GM10847 (cell line): ENCODE results near the gene NCK2.

Experiments
- POLR2A ChIP-seq: IDR thresholded peaks from 2 replicates; pipeline ENCODE4 v1.6.1; 2011; ENCODE audit not compliant: insufficient read length; ENCODE audit errors: extremely low read depth

Gene NCK2

DNA sequence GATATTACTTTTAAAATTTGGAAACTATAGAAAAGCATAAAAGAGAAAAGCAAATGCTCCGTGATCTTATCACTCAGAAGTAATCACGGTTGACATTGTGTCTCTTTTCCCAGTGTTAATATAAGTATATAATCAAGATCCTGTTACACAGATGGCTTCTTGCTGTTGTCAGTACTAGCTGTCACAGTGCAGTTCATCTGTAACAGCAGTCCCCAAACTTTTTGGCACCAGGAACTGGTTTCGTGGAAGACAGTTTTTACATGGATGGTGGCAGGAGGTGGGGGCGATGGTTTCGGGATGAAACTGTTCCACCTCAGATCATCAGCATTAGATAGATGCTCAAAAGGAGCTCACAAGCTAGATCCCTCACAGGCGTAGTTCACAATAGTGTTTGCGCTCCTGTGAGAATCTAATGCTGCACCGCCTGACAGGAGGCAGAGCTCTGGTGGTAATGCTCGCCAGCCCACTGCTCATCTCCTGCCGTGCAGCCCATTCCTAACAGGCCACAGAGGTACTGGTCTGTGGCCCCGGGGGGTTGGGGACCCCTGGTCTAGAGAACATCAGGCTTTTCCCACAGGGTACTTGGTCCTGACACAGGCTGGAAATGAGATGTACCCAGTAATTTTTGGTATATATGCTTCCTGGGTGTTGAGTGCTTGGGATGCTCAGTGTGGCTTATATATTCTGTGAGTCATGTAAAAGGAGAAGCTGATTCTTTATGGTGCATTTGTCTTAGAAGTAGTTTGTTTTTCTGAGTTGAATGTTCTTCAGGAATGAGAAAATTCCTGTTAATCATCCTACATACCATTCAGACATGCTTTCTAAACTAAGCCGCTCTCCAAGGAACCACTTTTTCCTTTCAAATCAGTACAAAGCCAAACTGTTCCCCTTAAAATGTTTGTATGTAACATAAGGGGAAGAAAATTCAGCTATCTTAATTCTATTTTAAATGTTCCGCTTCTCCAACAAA is 121.8 kb downstream of the NCK2 start:
- TF ChIP-seq POLR2A: no peak

DNA sequence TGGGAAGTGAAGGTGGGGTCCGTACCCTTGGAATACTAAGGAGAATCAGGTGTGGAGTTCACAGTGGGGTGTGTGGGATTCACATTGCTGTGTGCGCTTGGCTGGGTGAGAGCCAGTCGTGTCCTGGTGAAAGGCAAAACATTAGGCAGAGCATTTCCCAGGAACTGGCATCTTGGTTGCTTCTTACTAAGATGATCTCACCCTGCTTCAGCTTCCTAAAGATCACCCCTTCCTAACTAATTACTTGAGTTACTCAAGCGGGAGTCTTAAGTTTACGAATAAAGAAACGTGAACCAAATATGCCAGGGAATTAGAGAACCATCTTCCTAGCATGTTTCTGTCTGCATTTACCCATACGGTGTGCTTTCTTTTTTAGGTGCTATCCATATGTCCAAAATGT is 122.9 kb downstream of the NCK2 start:
- TF ChIP-seq POLR2A: no peak

GRCh38 chr2:105868060-105868459 is 123.3 kb downstream of the NCK2 start:
- TF ChIP-seq POLR2A: no peak

GRCh38 chr2:105869341-105869740 is 124.6 kb downstream of the NCK2 start:
- TF ChIP-seq POLR2A: no peak

DNA sequence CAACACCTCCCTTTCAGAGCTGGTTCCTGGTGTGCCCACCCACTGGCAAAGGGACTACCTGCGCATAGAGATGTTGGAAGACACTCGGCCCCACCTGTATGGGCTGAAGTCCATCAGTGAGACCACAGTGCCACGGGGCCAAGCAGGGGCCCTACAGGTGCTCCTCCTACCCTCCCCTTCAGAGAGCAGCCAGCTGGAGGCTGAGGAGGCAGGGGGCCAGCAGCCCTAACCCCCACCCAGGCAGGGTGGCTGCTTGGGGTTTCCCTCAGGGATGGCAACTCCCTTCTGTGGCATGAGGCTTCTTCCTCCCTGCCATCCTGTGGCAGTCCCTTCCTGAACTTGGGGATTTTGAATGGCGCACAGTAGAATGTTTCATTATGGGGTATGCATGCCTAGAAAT is 125.3 kb downstream of the NCK2 start:
- no peak for TF ChIP-seq POLR2A

- TF ChIP-seq POLR2A: no peak
Measured at GRCh38 chr2:105870858-105871257, 126.1 kb downstream of the NCK2 start.

DNA sequence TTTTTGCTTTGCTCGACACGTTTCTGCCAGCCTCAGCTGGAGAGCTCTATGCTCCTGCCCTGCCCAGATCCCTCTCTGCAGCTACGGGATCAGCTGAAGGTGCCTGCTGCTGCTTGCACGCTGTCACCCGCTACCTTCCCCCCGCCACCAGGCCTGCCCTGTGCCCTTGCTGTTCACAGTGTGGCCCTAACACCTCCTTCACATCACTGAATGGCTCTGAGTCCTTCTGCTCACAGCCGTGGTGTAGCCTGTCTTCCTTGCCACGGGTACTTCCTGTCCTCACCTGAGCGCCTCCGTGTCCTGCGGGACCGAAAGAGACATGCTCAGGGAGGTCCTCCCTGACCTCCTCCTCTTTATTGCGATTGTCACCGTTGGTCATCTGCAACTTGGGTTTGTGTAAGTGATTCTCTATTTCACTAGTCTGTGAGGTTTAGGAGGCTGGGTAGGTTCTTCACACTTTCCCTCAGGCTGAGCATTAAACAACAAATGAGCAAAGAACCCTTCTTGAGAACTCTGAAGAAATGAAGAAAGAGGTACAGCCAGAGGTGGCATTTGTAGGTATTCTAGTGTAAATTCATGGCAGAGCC is 127.5 kb downstream of the NCK2 start:
- TF ChIP-seq POLR2A: no peak

GRCh38 chr2:105872830-105873229 is 128.1 kb downstream of the NCK2 start:
- no peak for TF ChIP-seq POLR2A

DNA sequence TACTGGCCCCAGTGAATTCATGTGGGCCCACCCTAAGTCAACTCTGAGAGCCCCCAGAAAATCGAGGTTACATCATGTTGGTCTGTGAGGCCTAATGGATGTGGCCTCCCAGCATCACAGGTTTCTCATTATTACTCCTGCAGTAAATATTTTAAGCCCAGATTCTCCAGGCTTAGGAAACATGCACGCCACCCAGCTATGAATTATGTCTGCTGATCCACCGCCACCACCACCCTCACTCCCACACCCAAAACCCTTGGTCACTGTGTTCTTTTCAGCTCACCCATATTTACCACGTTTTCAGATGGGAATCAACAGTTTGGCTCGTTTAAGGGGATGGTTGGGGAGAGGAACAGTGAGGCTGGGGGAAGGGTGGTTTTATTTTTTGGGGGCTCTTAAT is 128.6 kb downstream of the NCK2 start:
- TF ChIP-seq POLR2A: no peak

DNA sequence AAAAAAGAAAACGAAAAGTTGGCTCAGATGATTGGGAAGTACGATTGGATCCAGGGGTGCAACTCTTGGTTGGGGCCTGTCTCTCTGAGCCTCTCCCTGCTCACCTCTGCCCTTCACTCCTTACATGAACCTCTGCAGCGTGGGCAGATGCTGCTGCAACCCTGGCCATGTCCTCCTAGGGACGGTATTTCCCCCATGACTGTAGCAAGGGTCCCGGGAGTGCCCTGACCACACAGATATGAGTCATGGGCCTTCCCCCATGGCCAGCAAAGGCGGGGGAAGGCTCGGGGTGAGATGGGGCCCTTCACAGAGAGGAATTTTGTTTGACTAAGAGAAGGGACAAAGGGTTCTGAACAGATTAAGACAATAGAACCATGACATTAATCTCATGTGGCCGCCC is 129.0 kb downstream of the NCK2 start:
- TF ChIP-seq POLR2A: no peak

GRCh38 chr2:105874466-105874865 is 129.8 kb downstream of the NCK2 start:
- no peak for TF ChIP-seq POLR2A

DNA sequence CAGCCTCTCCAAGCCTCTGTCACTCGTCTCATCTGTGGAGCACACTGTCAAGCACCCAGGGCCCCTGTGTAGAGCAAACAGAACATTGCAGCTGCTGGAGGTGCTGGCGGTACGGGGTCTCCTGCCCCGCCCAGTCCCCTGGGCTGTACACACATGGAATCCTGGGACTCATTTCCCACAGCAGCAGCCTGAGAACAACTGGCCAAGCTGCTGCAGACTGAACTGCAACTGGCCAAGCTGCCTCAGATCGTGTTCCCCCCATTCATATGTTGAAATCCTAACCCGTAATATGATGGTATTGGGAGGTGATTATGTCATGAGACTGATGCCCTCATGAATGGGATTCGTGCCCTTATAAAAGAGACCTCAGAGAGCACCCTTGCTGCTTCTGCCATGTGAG is 130.5 kb downstream of the NCK2 start:
- no peak for TF ChIP-seq POLR2A

GRCh38 chr2:105876191-105876590 is 131.5 kb downstream of the NCK2 start:
- no peak for TF ChIP-seq POLR2A

GRCh38 chr2:105877945-105878344 is 133.2 kb downstream of the NCK2 start:
- TF ChIP-seq POLR2A: no peak

GRCh38 chr2:105879106-105879802 is 134.5 kb downstream of the NCK2 start:
- TF ChIP-seq POLR2A: no peak

- no peak for TF ChIP-seq POLR2A
Measured at GRCh38 chr2:105879803-105880300, 135.1 kb downstream of the NCK2 start.
